Kidney (tissue), 14 donors: ENCODE results near the gene SUCLA2. TPM values are rescaled to one million over a fixed set of nuclear protein-coding genes. Genes with fewer than 3 reads are reported as not detected.

ENCODE experiments used
- DNase-seq, 5 donors: peaks; one replicate each; pipeline ENCODE4 v3.0.0-alpha.2; 2013 to 2020
- FAIRE-seq: peaks from 2 replicates; lab custom pipeline; 2012; peaks lifted over from hg19 to GRCh38; lab: Jason Lieb, UNC
- H3K27ac ChIP-seq, 2 donors: one replicate each; pipeline ENCODE4 v1.7.0; 2013; ENCODE audit warnings: low read depth in 2 of 2, low read length in 2 of 2, inconsistent platforms in 1 of 2
- H3K27me3 ChIP-seq: one replicate; pipeline ENCODE4 v1.7.1; 2013; ENCODE audit warnings: low read length, inconsistent platforms; ENCODE audit not compliant: control insufficient read depth, insufficient read depth
- H3K36me3 ChIP-seq, 3 donors: one replicate each; pipeline versions ENCODE4 v1.7.0 to v1.7.1; 2013; ENCODE audit warnings: low read length in 3 of 3, control low read depth in 1 of 3, inconsistent platforms in 1 of 3; ENCODE audit not compliant: insufficient read depth in 3 of 3, control insufficient read depth in 2 of 3
- H3K4me1 ChIP-seq, 3 donors: one replicate each; pipeline versions ENCODE4 v1.7.0 to v1.7.1; 2013; ENCODE audit warnings: low read length in 3 of 3, inconsistent platforms in 1 of 3, low read depth in 1 of 3; ENCODE audit not compliant: control insufficient read depth in 2 of 3, insufficient read depth in 2 of 3
- H3K4me3 ChIP-seq, 3 donors: one replicate each; pipeline versions ENCODE4 v1.7.0 to v1.8.1; 2013; ENCODE audit warnings: low read length in 3 of 3, control low read depth in 1 of 3, inconsistent platforms in 1 of 3
- H3K9ac ChIP-seq, 3 donors: one replicate each; pipeline versions ENCODE4 v1.7.0 to v1.7.1; 2013; ENCODE audit warnings: low read length in 3 of 3, control low read depth in 1 of 3, inconsistent platforms in 1 of 3
- H3K9me3 ChIP-seq, 3 donors: one replicate each; pipeline versions ENCODE4 v1.7.0 to v1.7.1; 2013; ENCODE audit warnings: low read length in 3 of 3, control low read depth in 1 of 3, inconsistent platforms in 1 of 3; ENCODE audit not compliant: control insufficient read depth in 2 of 3, insufficient read depth in 1 of 3
- CTCF ChIP-seq: IDR thresholded peaks from 3 replicates; pipeline ENCODE4 v1.5.1; 2012; ENCODE audit warnings: mild to moderate bottlenecking, moderate library complexity, borderline replicate concordance; ENCODE audit not compliant: insufficient read depth; ENCODE audit errors: extremely low read depth
- intact Hi-C: fragments of 100-400 bp; cut with DNase I; formaldehyde crosslinking; loops from one replicate; pipeline ENCODE4 v1.11.1; 2022
- polyA plus RNA-seq: library from polyadenylated mRNA; stranded (reverse); fragments of 350-450 nt; fragmentation: Illumina TruSeq; extraction: RNeasy Lipid Tissue Mini Kit (QIAGEN cat#74804); gene quantifications from one replicate; pipeline ENCODE4 v1.2.3, GENCODE V29; 2014; ENCODE audit warnings: low read depth, low replicate concordance; ENCODE audit not compliant: insufficient read depth
- total RNA-seq: library from RNA; stranded (reverse); fragmentation: NEBNext Ultra II Directional; extraction: Animal tissue kit (Norgen Biotek cat#: 25700); gene quantifications from one replicate; pipeline ENCODE4 v1.2.1, GENCODE V29; 2021
- donor health status: control.
- donor health status: control.
- donor health status: control.
- donor health status: control.
- donor health status: control.
- donor health status: DM: yes; HTN: yes; CAD: no.
- donor health status: Normal renal cell carcinoma (clear cell type).

Gene SUCLA2
- total and polyA plus RNA-seq, 2 donors from 2014 or later: 50.7 to 70.4 TPM

DNA sequence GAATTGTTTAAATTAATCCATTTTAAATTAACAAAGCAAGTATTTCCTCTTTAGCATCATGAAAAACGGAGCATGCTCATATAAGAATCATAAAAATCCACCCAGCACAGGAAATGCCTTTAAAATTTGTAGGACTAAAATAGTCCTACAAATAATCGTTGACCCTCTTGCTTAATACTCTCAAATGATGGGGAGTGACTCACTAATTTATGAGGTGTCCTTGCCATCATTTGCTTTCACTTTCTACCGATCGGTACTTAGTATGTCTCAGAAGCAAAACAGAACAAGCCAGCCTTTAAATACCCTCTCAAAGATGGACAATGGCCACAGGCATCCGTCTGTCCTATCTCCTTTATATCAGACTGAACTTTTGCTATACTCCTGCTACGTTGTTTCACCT is 97.2 kb downstream of the SUCLA2 start:
- peak overlapping the region; percentile 3 to 75 (median 74) for H3K4me3 ChIP-seq
- FAIRE-seq (no peak), DNase-seq (no peak)
- TF ChIP-seq CTCF: no peak
- H3K9me3 ChIP-seq: no peaks in the 10 kb centered on the region
- H3K27ac ChIP-seq: peak overlapping the region; percentile 33 to 51
- no peaks in the 10 kb centered on the region for H3K4me1 ChIP-seq
- H3K27me3 ChIP-seq: no peaks in the 10 kb centered on the region
- H3K36me3 ChIP-seq: no peaks in the 10 kb centered on the region
- intact Hi-C loops: no loop called here
- H3K9ac ChIP-seq: peak overlapping the region in 2 of 3 donors; percentile 20 to 49

- Histone ChIP-seq H3K4me1 (no peaks in the 10 kb centered on the region), H3K9ac (no peak overlapping the region), H3K4me3 (no peak overlapping the region), H3K27me3 (no peaks in the 10 kb centered on the region), H3K27ac (no peak overlapping the region), H3K9me3 (no peaks in the 10 kb centered on the region), H3K36me3 (no peaks in the 10 kb centered on the region)
- DNase-seq (no peak), FAIRE-seq (no peak)
- intact Hi-C loops: no loop called here
- TF ChIP-seq CTCF: no peak
These were observed 99.6 kb downstream of the SUCLA2 start for GRCh38 chr13:47901441-47901840.

DNA sequence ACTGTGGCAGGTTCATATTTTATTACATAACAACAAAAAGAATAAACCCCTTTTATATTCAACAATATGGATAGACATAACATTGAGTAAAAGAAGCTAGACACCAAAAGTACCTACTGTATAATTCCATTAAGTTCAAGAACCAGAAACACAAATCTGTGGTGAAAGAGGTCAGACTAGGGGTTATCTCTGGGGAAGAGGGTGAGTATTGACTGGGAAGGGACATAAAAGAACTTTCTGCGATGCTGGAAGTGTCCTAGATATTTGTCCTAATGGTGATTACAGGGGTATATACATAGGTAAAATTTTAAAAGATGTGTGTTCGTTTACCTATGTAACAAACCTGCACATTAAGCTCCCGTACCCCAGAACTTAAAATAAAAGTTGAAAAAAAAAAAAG is 103.0 kb downstream of the SUCLA2 start:
- Histone ChIP-seq H3K4me1 (no peaks in the 10 kb centered on the region), H3K27ac (no peak overlapping the region), H3K9ac (no peak overlapping the region), H3K4me3 (no peak overlapping the region), H3K9me3 (no peaks in the 10 kb centered on the region), H3K27me3 (no peaks in the 10 kb centered on the region), H3K36me3 (no peaks in the 10 kb centered on the region)
- DNase-seq: no peak
- no peak for TF ChIP-seq CTCF
- intact Hi-C loops: no loop called here
- no peak for FAIRE-seq

GRCh38 chr13:47897411-47898050 is 103.5 kb downstream of the SUCLA2 start:
- H3K36me3 ChIP-seq: no peaks in the 10 kb centered on the region
- no peak overlapping the region for H3K27ac ChIP-seq
- no peaks in the 10 kb centered on the region for H3K27me3 ChIP-seq
- TF ChIP-seq CTCF: no peak
- H3K9ac ChIP-seq: no peak overlapping the region
- no peak overlapping the region for H3K4me3 ChIP-seq
- no peak for DNase-seq
- no peaks in the 10 kb centered on the region for H3K4me1 ChIP-seq
- no peak for FAIRE-seq
- H3K9me3 ChIP-seq: no peaks in the 10 kb centered on the region
- intact Hi-C loops: no loop called here
